Central memory CD8-positive, alpha-beta T cell (primary cell): ENCODE results near the gene SLC35G4.
"Not testable (repeated sequence)": the region's sequence is repeated elsewhere in the genome, so short reads cannot be mapped to it uniquely, and the experiment has no call there.

Experiments
- ATAC-seq: fragments of 150-1000 bp; cut with Tn5 transposase; replicated peaks from 2 replicates; pipeline ENCODE4 v1.10.0; 2022; ENCODE audit warnings: mild to moderate bottlenecking, moderate FRiP score, moderate number of reproducible peaks; ENCODE audit not compliant: poor library complexity, severe bottlenecking; ENCODE audit errors: extremely low read depth
- DNase-seq, 2 donors: peaks; one replicate each; pipeline ENCODE4 v3.0.0; 2021; ENCODE audit warnings: low spot score in 2 of 2
- H3K27ac Mint-ChIP-seq: one replicate; pipeline ENCODE4 v1.8.0; 2022; ENCODE audit warnings: low read depth, mild to moderate bottlenecking, moderate library complexity, mixed read lengths
- H3K27me3 Mint-ChIP-seq: one replicate; pipeline ENCODE4 v1.8.0; 2022; ENCODE audit warnings: mixed read lengths
- H3K36me3 Mint-ChIP-seq: one replicate; pipeline ENCODE4 v1.8.0; 2022; ENCODE audit warnings: mild to moderate bottlenecking, moderate library complexity, mixed read lengths; ENCODE audit not compliant: insufficient read depth
- H3K4me1 Mint-ChIP-seq: one replicate; pipeline ENCODE4 v1.8.0; 2022; ENCODE audit warnings: mixed read lengths
- H3K4me3 Mint-ChIP-seq: one replicate; pipeline ENCODE4 v1.8.0; 2022; ENCODE audit warnings: mild to moderate bottlenecking, moderate library complexity, mixed read lengths
- H3K9me3 Mint-ChIP-seq: one replicate; pipeline ENCODE4 v1.8.0; 2022; ENCODE audit warnings: mixed read lengths

SLC35G4 gene

GRCh38 chr18:11647804-11648203, 38.4 kb downstream of the SLC35G4 start:
- peaks cover 11% of the 10 kb centered on the region for H3K27me3 Mint-ChIP-seq
- not testable (repeated sequence) for H3K36me3 Mint-ChIP-seq, ATAC-seq, H3K4me3 Mint-ChIP-seq, H3K4me1 Mint-ChIP-seq, DNase-seq, H3K27ac Mint-ChIP-seq, H3K9me3 Mint-ChIP-seq

- no peak for DNase-seq
- H3K4me1 Mint-ChIP-seq: no peaks in the 10 kb centered on the region
- no peak overlapping the region for H3K4me3 Mint-ChIP-seq
- H3K27me3 Mint-ChIP-seq: peaks cover 28% of the 10 kb centered on the region
- H3K9me3 Mint-ChIP-seq: no peaks in the 10 kb centered on the region
- ATAC-seq: no peak
- H3K27ac Mint-ChIP-seq: no peak overlapping the region
- no peaks in the 10 kb centered on the region for H3K36me3 Mint-ChIP-seq
Measured at GRCh38 chr18:11649839-11650238, 40.4 kb downstream of the SLC35G4 start.

- H3K36me3 Mint-ChIP-seq: no peaks in the 10 kb centered on the region
- no peak overlapping the region for H3K27ac Mint-ChIP-seq
- H3K9me3 Mint-ChIP-seq: no peaks in the 10 kb centered on the region
- H3K27me3 Mint-ChIP-seq: peaks cover 42% of the 10 kb centered on the region
- no peaks in the 10 kb centered on the region for H3K4me1 Mint-ChIP-seq
- H3K4me3 Mint-ChIP-seq: no peak overlapping the region
- ATAC-seq (no peak), DNase-seq (no peak)
Measured at GRCh38 chr18:11651899-11652298, 42.5 kb downstream of the SLC35G4 start.

DNA sequence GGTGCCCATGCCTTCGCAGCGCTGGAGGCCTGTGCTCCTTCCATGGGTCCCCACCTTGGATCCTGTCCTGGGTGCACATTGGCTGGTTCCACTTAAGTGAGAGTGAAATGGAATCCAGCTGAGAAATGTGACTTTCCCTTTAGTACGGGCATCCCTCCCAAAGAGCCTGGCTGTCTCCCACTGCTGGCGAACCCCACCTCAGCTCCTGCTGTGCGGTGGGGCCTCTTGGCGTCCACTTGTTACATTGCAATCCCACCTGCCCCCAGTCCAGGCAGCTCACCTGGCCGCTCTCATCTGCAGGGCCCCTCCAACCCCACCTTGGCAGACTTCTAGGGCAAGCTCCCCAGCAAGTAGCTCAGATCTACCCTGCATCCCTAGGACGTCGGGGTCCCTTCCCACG, 44.1 kb downstream of the SLC35G4 start:
- Mint-ChIP-seq H3K27ac (no peak overlapping the region), H3K36me3 (no peaks in the 10 kb centered on the region), H3K27me3 (peaks cover 58% of the 10 kb centered on the region), H3K4me3 (no peak overlapping the region), H3K4me1 (no peaks in the 10 kb centered on the region), H3K9me3 (no peaks in the 10 kb centered on the region)
- ATAC-seq (no peak), DNase-seq (no peak)

DNA sequence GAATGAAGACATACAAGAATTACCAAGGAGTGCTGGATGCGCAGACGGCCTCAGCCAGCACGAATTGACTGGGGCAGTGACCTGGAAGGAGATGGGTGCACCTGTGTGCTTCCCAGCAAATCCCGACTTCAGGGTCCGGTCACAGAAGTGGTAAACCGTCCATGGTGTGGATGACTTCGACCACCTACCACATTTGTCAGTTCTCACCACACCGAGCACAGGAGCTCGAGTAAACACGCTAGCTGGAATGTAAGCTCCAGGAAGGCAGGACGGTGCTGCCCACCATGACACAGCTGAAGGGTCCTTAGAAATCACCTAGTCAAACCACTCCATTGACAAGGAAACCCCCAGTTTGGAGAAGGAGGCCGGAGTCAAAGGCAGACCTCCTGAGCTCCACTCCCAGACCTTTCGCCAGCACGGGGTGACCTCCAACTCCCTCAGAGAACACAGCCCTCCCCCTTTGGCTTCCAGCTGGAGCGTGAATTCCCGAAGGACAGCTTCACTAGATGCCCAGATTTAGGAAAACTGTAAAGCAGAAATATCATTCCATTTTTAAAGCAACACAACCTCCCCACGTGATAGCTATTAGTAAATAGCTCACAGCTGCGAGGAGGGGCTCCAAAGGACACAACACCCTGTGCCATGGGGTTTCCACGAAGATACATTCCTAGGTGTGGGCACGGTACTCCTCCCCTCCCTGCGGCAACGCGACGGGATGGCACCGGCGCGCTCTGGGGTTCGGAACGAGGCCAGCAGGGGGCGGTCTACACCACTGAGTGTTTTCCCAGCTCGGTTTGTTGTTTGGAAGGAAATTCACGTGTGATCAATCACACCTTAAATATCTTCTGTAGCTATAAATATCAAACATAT, 45.6 kb downstream of the SLC35G4 start:
- Mint-ChIP-seq H3K9me3 (no peaks in the 10 kb centered on the region), H3K4me3 (no peak overlapping the region), H3K27me3 (peaks cover 67% of the 10 kb centered on the region), H3K27ac (no peak overlapping the region), H3K36me3 (no peaks in the 10 kb centered on the region), H3K4me1 (no peaks in the 10 kb centered on the region)
- no peak for ATAC-seq
- no peak for DNase-seq

DNA sequence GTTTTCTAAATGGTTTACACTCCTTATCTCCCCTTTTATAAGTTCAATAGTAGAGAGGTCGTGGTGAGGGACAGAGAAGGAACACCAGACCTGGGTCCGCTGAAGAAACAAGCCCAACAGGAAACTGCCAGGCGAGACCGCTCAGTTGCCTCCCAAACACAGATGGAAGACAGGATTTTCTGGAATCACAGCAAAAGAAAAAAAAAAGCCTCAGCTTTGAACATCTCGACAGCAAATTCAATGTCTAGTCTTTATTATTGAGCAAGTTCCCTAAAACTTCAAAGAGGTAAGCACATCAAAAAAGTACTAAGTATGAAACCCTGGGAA, 46.2 kb downstream of the SLC35G4 start:
- no peaks in the 10 kb centered on the region for H3K4me1 Mint-ChIP-seq
- ATAC-seq: no peak

GRCh38 chr18:11657152-11657551, 47.8 kb downstream of the SLC35G4 start:
- Mint-ChIP-seq H3K27me3 (peaks cover 56% of the 10 kb centered on the region), H3K27ac (no peak overlapping the region), H3K36me3 (no peaks in the 10 kb centered on the region), H3K9me3 (no peaks in the 10 kb centered on the region), H3K4me3 (no peak overlapping the region), H3K4me1 (no peaks in the 10 kb centered on the region)
- DNase-seq (no peak), ATAC-seq (no peak)

More for the DNA sequence above, 46.2 kb downstream of the SLC35G4 start:
- Mint-ChIP-seq H3K4me3 (no peak overlapping the region), H3K27me3 (peaks cover 67% of the 10 kb centered on the region), H3K9me3 (no peaks in the 10 kb centered on the region), H3K27ac (no peak overlapping the region), H3K36me3 (no peaks in the 10 kb centered on the region)
- DNase-seq: no peak

DNA sequence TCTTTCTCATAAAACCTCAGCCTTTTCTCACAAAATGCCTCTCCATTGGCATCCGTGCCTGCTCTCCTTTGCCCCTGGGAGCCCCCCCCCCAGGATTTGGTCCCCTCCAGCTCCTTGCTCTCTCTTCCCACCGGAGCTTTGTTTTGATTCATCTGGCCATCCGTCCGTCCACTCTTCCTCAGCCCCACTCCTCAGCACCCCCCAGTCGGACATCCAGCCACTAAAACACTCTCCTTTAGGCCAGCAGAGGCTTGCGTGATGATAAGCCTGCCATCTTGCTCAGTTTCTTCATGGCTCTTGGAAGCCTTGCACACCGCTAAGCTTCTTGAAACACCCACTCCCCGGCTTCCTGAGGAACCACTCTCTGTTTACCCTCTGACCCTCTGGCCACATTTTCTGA, 48.2 kb downstream of the SLC35G4 start:
- H3K9me3 Mint-ChIP-seq: no peaks in the 10 kb centered on the region
- no peak for ATAC-seq
- no peaks in the 10 kb centered on the region for H3K4me1 Mint-ChIP-seq
- H3K4me3 Mint-ChIP-seq: no peak overlapping the region
- H3K27me3 Mint-ChIP-seq: peaks cover 56% of the 10 kb centered on the region
- no peaks in the 10 kb centered on the region for H3K36me3 Mint-ChIP-seq
- no peak for DNase-seq
- H3K27ac Mint-ChIP-seq: no peak overlapping the region

- Mint-ChIP-seq H3K27ac (no peak overlapping the region), H3K4me1 (no peaks in the 10 kb centered on the region), H3K36me3 (no peaks in the 10 kb centered on the region), H3K4me3 (no peak overlapping the region), H3K9me3 (no peaks in the 10 kb centered on the region), H3K27me3 (peaks cover 56% of the 10 kb centered on the region)
- no peak for ATAC-seq
- DNase-seq: no peak
Measured at GRCh38 chr18:11658019-11658418, 48.6 kb downstream of the SLC35G4 start.

DNA sequence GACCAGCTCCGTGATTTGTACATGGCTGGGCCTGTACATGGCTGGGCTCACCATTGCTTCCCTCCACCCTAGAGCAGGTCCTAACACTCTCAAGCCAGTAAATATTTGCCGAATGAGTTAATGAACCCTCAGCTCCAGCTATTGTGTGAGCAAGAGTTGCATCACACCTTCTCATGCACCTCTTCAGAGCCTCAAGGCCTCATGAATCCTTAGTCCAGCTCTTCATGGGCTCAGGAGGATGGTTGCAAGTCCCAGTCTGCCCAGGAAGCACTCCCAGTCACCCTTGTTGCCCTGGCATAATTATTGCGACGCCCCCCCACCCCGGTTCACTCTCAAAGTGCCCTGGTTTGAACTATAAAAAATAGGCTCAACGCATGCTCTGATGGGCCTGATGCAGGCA, 49.6 kb downstream of the SLC35G4 start:
- no peak overlapping the region for H3K4me3 Mint-ChIP-seq
- no peak overlapping the region for H3K27ac Mint-ChIP-seq
- DNase-seq: no peak
- H3K27me3 Mint-ChIP-seq: peaks cover 47% of the 10 kb centered on the region
- H3K9me3 Mint-ChIP-seq: no peaks in the 10 kb centered on the region
- H3K36me3 Mint-ChIP-seq: no peaks in the 10 kb centered on the region
- H3K4me1 Mint-ChIP-seq: no peaks in the 10 kb centered on the region
- ATAC-seq: no peak
